ENCODE results near the gene MAPRE3. TPM values are rescaled to one million over a fixed set of nuclear protein-coding genes. Genes with fewer than 3 reads are reported as not detected.
"Not testable (repeated sequence)": the region's sequence is repeated elsewhere in the genome, so short reads cannot be mapped to it uniquely, and the experiment has no call there.

MAPRE3 gene
- 1.7 TPM for total RNA-seq
- under 1 TPM; 0.38 to 0.92 (median 0.63) TPM for polyA plus RNA-seq

DNA sequence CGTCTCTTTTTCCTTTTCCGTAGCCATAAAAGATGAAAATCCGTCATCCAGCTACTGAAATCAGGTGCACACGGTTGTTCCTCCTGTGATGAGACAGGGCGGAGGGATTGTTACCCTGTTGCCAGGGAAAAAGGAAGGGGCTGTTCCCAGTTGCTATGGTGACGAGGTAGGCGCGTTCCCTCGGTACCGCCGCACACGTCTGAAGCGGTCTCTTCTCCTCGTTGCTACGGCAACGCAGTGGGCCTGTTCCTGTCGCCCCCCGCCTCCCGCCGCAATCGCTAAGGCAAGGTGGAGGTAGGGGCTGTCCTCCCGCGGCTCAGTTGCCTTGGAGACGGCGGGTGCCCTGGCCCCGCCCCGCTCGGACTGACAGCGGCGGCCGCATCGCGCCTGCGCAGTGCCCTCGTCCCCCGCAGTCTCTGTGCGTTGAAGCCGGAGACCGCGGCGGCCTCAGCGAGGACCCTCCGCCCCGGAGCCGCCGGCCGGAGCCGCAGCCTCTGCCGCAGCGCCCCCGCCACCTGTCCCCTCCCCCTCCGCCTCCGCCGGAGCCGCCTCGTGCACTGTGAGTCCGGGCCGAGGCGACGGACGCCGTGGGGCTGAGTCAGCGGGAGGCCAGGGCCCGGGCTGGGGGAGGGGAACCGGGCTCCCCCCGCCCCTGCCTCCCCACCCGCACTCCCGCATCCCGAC, at the start of gene MAPRE3:
Gene MAPRE3 (plus strand): TSS at position 394 of the 684 bp plus-strand sequence. CDS start 51,582 bp downstream, outside the sequence.
- peaks cover 0 to 3% (median 0%) of the 10 kb centered on the region in 7 donors for H3K9me3 Mint-ChIP-seq
- Histone ChIP-seq H3K27me3 (ENCODE audit: control insufficient read depth, insufficient read depth, low read length) (peaks cover 20% of the 10 kb centered on the region), H3K4me1 (ENCODE audit: control insufficient read depth, insufficient read depth, low read length, poor library complexity, severe bottlenecking) (peaks cover 17% of the 10 kb centered on the region), H3K4me3 (ENCODE audit: low read depth, low read length) (peak within 1 kb of the TSS; percentile 76), H3K36me3 (ENCODE audit: control insufficient read depth, insufficient read depth, low read length) (no peaks in the 10 kb centered on the region), H3K27ac (ENCODE audit: insufficient read depth, low read length, poor library complexity, severe bottlenecking) (peak within 1 kb of the TSS; percentile 14), H3K9me3 (ENCODE audit: control insufficient read depth in 2 of 2, low read length in 2 of 2) (no peaks in the 10 kb centered on the region)
- H3K27me3 Mint-ChIP-seq = peaks cover 56% of the 10 kb centered on the region
- DNase-seq (peak; percentile 68 to 82 (median 76)), ATAC-seq (ENCODE audit: low read depth in 2 of 2) (peak; percentile 71 to 74)
- peaks cover 0 to 20% (median 13%) of the 10 kb centered on the region in 4 donors for H3K4me1 Mint-ChIP-seq
- H3K36me3 Mint-ChIP-seq = no peaks in the 10 kb centered on the region
- peak within 1 kb of the TSS in 2 of 3 donors; percentile 78 to 88 for H3K27ac Mint-ChIP-seq
- H3K4me3 Mint-ChIP-seq = peak within 1 kb of the TSS; percentile 76 to 94 (median 86)

GRCh38 chr2:26921323-26921722, 49.1 kb upstream of the MAPRE3 start:
- Mint-ChIP-seq H3K4me1 (peaks cover 0 to 6% (median 2%) of the 10 kb centered on the region in 4 donors), H3K27me3 (peaks cover 21% of the 10 kb centered on the region), H3K9me3 (no peaks in the 10 kb centered on the region), H3K36me3 (no peaks in the 10 kb centered on the region), H3K4me3 (no peak overlapping the region), H3K27ac (no peak overlapping the region)
- no peak for DNase-seq
- ATAC-seq (ENCODE audit: low read depth in 2 of 2) = no peak
- no peaks in the 10 kb centered on the region for H3K36me3 ChIP-seq (ENCODE audit: control insufficient read depth, insufficient read depth, low read length)
- H3K4me1 ChIP-seq (ENCODE audit: control insufficient read depth, insufficient read depth, low read length, poor library complexity, severe bottlenecking) = peaks cover 5% of the 10 kb centered on the region
- peaks cover 5% of the 10 kb centered on the region for H3K27me3 ChIP-seq (ENCODE audit: control insufficient read depth, insufficient read depth, low read length)
- no peak overlapping the region for H3K4me3 ChIP-seq (ENCODE audit: low read depth, low read length)
- no peaks in the 10 kb centered on the region for H3K9me3 ChIP-seq (ENCODE audit: control insufficient read depth in 2 of 2, low read length in 2 of 2)
- H3K27ac ChIP-seq (ENCODE audit: insufficient read depth, low read length, poor library complexity, severe bottlenecking) = no peak overlapping the region

- Mint-ChIP-seq H3K27ac (no peak overlapping the region), H3K36me3 (no peaks in the 10 kb centered on the region), H3K4me3 (no peak overlapping the region), H3K27me3 (peaks cover 29% of the 10 kb centered on the region), H3K4me1 (peaks cover 0 to 6% (median 2%) of the 10 kb centered on the region in 4 donors), H3K9me3 (no peaks in the 10 kb centered on the region)
- peak in 2 of 3 donors; percentile 20 to 36 for DNase-seq
- no peak overlapping the region for H3K27ac ChIP-seq (ENCODE audit: insufficient read depth, low read length, poor library complexity, severe bottlenecking)
- H3K27me3 ChIP-seq (ENCODE audit: control insufficient read depth, insufficient read depth, low read length) = peaks cover 5% of the 10 kb centered on the region
- no peak overlapping the region for H3K4me3 ChIP-seq (ENCODE audit: low read depth, low read length)
- ATAC-seq (ENCODE audit: low read depth in 2 of 2) = peak in 1 of 2 donors; percentile 56
- no peaks in the 10 kb centered on the region for H3K36me3 ChIP-seq (ENCODE audit: control insufficient read depth, insufficient read depth, low read length)
- peaks cover 5% of the 10 kb centered on the region for H3K4me1 ChIP-seq (ENCODE audit: control insufficient read depth, insufficient read depth, low read length, poor library complexity, severe bottlenecking)
- H3K9me3 ChIP-seq (ENCODE audit: control insufficient read depth in 2 of 2, low read length in 2 of 2) = no peaks in the 10 kb centered on the region
Observed at GRCh38 chr2:26922405-26923188, 47.8 kb upstream of the MAPRE3 start.

- H3K27ac Mint-ChIP-seq = not testable (repeated sequence)
Observed at GRCh38 chr2:26923189-26923466, 47.3 kb upstream of the MAPRE3 start.

GRCh38 chr2:26924731-26925099, 45.7 kb upstream of the MAPRE3 start:
- H3K27ac Mint-ChIP-seq = no peak overlapping the region
- Histone ChIP-seq H3K9me3 (ENCODE audit: control insufficient read depth in 2 of 2, low read length in 2 of 2) (no peaks in the 10 kb centered on the region), H3K27ac (ENCODE audit: insufficient read depth, low read length, poor library complexity, severe bottlenecking) (no peak overlapping the region), H3K27me3 (ENCODE audit: control insufficient read depth, insufficient read depth, low read length) (peaks cover 5% of the 10 kb centered on the region), H3K36me3 (ENCODE audit: control insufficient read depth, insufficient read depth, low read length) (no peaks in the 10 kb centered on the region), H3K4me1 (ENCODE audit: control insufficient read depth, insufficient read depth, low read length, poor library complexity, severe bottlenecking) (peaks cover 5% of the 10 kb centered on the region), H3K4me3 (ENCODE audit: low read depth, low read length) (no peak overlapping the region)
- no peak for DNase-seq
- H3K36me3 Mint-ChIP-seq = no peaks in the 10 kb centered on the region
- ATAC-seq (ENCODE audit: low read depth in 2 of 2) = no peak
- no peaks in the 10 kb centered on the region for H3K9me3 Mint-ChIP-seq
- peaks cover 30% of the 10 kb centered on the region for H3K27me3 Mint-ChIP-seq
- peaks cover 0 to 6% (median 2%) of the 10 kb centered on the region in 4 donors for H3K4me1 Mint-ChIP-seq
- no peak overlapping the region for H3K4me3 Mint-ChIP-seq

More at GRCh38 chr2:26923189-26923466, 47.3 kb upstream of the MAPRE3 start:
- H3K4me3 Mint-ChIP-seq; H3K4me1 ChIP-seq (ENCODE audit: control insufficient read depth, insufficient read depth, low read length, poor library complexity, severe bottlenecking); H3K4me1 Mint-ChIP-seq; H3K9me3 ChIP-seq (ENCODE audit: control insufficient read depth in 2 of 2, low read length in 2 of 2); H3K36me3 ChIP-seq (ENCODE audit: control insufficient read depth, insufficient read depth, low read length); H3K27ac ChIP-seq (ENCODE audit: insufficient read depth, low read length, poor library complexity, severe bottlenecking); H3K9me3 Mint-ChIP-seq; DNase-seq; H3K27me3 ChIP-seq (ENCODE audit: control insufficient read depth, insufficient read depth, low read length); ATAC-seq (ENCODE audit: low read depth in 2 of 2); H3K4me3 ChIP-seq (ENCODE audit: low read depth, low read length); H3K36me3 Mint-ChIP-seq: not testable (repeated sequence)
- H3K27me3 Mint-ChIP-seq = peaks cover 34% of the 10 kb centered on the region

GRCh38 chr2:26925100-26925791, 45.2 kb upstream of the MAPRE3 start:
- H3K9me3 Mint-ChIP-seq = no peaks in the 10 kb centered on the region
- H3K27ac Mint-ChIP-seq = no peak overlapping the region
- Histone ChIP-seq H3K27me3 (ENCODE audit: control insufficient read depth, insufficient read depth, low read length) (peaks cover 5% of the 10 kb centered on the region), H3K4me1 (ENCODE audit: control insufficient read depth, insufficient read depth, low read length, poor library complexity, severe bottlenecking) (peaks cover 5% of the 10 kb centered on the region), H3K27ac (ENCODE audit: insufficient read depth, low read length, poor library complexity, severe bottlenecking) (no peak overlapping the region), H3K9me3 (ENCODE audit: control insufficient read depth in 2 of 2, low read length in 2 of 2) (no peaks in the 10 kb centered on the region), H3K4me3 (ENCODE audit: low read depth, low read length) (no peak overlapping the region), H3K36me3 (ENCODE audit: control insufficient read depth, insufficient read depth, low read length) (no peaks in the 10 kb centered on the region)
- no peak for ATAC-seq (ENCODE audit: low read depth in 2 of 2)
- H3K4me3 Mint-ChIP-seq = no peak overlapping the region
- peaks cover 29% of the 10 kb centered on the region for H3K27me3 Mint-ChIP-seq
- no peaks in the 10 kb centered on the region for H3K36me3 Mint-ChIP-seq
- peaks cover 0 to 6% (median 2%) of the 10 kb centered on the region in 4 donors for H3K4me1 Mint-ChIP-seq
- no peak for DNase-seq

- DNase-seq = no peak
- Mint-ChIP-seq H3K36me3 (no peaks in the 10 kb centered on the region), H3K4me3 (no peak overlapping the region), H3K9me3 (no peaks in the 10 kb centered on the region), H3K27me3 (peaks cover 24% of the 10 kb centered on the region), H3K4me1 (peaks cover 0 to 6% (median 2%) of the 10 kb centered on the region in 4 donors), H3K27ac (no peak overlapping the region)
- no peak for ATAC-seq (ENCODE audit: low read depth in 2 of 2)
- Histone ChIP-seq H3K9me3 (ENCODE audit: control insufficient read depth in 2 of 2, low read length in 2 of 2) (no peaks in the 10 kb centered on the region), H3K27me3 (ENCODE audit: control insufficient read depth, insufficient read depth, low read length) (peaks cover 2% of the 10 kb centered on the region), H3K27ac (ENCODE audit: insufficient read depth, low read length, poor library complexity, severe bottlenecking) (no peak overlapping the region), H3K4me1 (ENCODE audit: control insufficient read depth, insufficient read depth, low read length, poor library complexity, severe bottlenecking) (peaks cover 5% of the 10 kb centered on the region), H3K4me3 (ENCODE audit: low read depth, low read length) (no peak overlapping the region), H3K36me3 (ENCODE audit: control insufficient read depth, insufficient read depth, low read length) (no peaks in the 10 kb centered on the region)
Observed at GRCh38 chr2:26927221-26927620, 43.2 kb upstream of the MAPRE3 start.
